GM18873 (cell line): Measurements from ENCODE around the gene B3GALT5.

Experiments
- ATAC-seq: cut with Tn5 transposase; IDR thresholded peaks from one replicate; pipeline ENCODE4 v1.9.1; 2021; ENCODE audit warnings: mild to moderate bottlenecking, moderate library complexity, moderate number of reproducible peaks; ENCODE audit not compliant: unreplicated experiment, low FRiP score

B3GALT5 gene

GRCh38 chr21:39602076-39602689, 10.6 kb upstream of the B3GALT5 start:
- ATAC-seq, result no peak

DNA sequence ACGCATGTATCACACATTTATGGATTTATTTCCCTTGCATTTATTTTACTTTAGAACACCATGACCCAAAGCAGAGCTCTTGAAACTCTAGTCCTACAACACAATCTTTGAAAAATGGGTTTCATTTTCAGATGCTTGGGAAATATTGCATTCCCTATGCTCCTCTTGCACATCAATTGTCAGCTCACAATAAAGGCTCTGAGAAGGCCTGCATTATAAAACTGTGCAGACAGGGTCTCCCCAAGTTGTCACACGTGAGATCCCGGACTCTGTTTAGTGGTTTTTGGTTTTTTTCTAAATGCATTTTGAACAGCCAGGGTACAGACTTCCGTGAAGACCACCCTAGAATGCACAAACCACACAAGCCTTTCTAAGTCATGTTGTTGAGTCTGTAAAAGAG, 9.9 kb upstream of the B3GALT5 start:
- ATAC-seq, result no peak

DNA sequence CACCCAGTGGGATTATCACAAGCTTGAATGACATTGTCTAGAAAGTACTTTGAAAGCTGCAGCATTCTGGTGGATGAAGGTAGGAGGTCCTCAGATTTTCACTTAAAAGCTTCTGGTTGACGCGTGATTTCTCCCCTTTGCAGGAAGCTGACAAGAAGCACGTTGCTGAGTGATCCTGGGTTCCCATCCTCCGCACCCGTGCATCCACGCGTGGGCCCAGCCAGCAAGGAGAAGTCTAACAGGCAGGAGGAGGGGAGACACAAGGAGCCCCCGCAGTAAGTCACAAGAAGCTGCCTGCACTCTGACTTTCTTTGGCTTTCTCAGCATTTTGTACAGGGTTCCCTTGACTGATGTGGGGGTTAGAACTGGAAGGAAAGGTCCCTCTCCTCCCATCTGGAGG, 7.8 kb upstream of the B3GALT5 start:
- no peak for ATAC-seq

- no peak for ATAC-seq
These were observed 2.0 kb upstream of the B3GALT5 start for GRCh38 chr21:39610703-39611102.

GRCh38 chr21:39611551-39612190, 1.1 kb upstream of the B3GALT5 start:
- no peak for ATAC-seq

DNA sequence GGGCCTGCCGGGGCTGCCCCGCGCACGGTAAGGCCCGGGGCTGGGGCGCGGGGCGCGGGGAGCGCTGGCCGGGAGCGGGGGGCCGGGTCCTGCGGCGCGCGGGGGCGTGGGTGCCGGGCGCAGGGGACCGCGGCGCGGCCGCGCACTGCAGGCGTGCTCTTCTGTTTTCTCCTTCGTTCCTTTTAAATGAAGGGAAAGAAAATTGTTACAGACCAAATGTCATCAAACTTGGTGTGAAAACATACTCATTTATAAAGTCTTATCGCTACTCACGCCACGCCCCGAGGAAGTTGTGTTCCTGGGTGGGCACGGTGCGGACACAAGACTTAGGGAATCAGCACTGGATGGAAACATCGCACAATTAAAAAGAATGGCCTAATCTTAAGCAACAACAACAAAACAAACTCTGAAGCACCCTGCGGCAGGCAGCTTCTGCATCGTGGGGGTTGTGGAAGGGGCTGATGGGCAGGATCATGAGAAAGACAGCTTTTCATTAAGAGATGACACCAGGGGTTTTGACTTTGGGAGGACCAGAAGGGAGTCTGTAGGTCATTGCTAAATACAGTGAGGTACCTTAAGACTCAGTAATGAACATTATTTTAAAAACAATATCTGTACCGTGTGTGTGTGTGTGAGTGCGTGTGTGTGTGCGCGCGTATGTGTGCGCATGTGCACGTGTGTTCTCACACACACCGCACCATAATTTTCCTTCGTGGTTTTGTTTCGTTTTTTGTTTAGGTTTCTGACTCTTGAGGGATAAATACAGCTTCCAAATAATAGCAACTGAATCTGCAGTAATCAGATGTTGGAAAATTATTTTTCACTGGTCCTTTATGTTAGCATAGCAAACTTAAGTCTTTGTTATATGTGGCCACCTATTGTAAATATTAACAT, 548 bp downstream of the B3GALT5 start:
- ATAC-seq, result no peak

DNA sequence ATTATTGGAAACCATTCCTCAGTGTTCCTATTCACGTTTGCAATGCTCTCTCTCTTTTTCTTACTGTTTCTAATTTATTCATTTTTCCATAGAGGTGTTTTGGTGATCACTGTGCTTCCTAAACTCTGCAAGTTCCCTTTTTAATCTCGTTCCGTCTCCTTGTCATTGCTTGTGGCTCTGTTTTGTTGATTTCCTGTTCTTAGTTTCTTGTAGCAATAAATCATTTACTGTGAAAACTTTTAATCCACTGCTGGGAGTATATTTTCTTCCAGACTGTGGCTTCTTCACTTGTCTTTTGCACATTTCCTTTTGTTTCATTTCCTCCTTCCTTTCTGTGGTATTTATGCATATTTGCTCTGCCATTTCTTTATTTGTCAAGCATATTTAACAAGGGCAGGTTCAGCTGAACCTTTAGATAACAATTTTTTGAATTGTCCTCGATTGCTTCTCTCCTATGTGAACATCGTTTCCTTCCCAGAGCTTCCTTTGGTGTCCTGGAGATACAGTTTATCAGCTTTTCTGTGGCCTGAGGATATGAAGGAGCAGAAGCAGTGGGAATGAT, 3.6 kb downstream of the B3GALT5 start:
- no peak for ATAC-seq

- ATAC-seq, result no peak
These were observed 8.1 kb downstream of the B3GALT5 start for GRCh38 chr21:39620856-39621255.

- ATAC-seq, result no peak
These were observed 12.6 kb downstream of the B3GALT5 start for GRCh38 chr21:39625211-39625895.

GRCh38 chr21:39628385-39628784, 15.6 kb downstream of the B3GALT5 start:
- no peak for ATAC-seq

DNA sequence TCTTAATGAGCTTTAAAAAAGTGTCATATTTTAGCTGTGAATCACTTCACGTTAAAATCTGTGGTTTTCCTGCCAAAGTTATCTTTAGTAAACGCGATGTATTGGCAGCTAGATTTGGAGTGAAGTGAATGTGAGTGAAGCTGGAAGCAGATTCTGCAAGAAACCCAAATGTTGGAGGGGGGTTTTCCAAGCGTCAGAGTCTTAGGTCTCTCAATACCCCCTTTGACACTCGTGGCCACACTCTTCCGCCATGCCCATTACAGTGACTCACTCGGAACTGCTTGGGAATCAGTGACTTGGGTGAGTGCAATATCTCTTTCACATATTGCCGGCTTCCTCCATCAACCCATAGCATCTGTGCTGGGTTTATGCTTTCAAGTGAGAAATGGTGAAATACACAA, 17.5 kb downstream of the B3GALT5 start:
- ATAC-seq, result no peak

GRCh38 chr21:39630827-39631226, 18.1 kb downstream of the B3GALT5 start:
- ATAC-seq, result no peak

DNA sequence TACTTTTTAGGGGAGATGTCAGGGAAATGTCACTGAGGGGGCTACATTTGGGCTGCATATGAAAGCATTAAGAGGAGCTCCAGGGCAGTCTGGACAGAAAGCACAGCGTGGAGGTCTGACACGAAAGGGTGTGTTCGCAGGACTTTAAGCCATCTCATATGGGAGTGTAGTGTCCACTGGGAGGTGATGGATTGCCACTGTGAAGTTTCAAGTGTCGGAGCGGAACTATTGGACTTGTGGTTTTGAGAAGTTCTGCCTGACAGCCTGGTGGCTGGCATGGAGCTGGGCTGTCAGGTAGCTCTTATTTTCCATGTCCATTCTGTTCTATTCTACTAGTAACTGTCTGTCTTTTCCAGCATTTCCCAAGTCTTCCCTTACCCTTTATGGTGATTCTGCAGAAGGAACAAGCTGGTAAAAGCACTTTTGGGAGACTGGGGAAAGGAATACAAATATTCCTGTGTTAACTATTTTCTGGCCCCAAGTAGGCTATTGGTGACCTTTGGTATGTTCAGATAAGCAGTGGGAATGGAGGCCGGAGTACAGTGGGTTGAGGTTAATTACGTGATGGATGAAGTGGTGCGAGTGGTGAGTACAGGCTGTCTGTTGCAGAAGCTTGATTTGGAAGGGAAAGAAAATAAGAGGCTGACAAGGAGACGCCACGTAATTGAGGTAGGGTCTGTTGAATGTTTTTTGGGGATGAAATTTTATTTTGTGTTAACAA, 19.3 kb downstream of the B3GALT5 start:
- no peak for ATAC-seq

DNA sequence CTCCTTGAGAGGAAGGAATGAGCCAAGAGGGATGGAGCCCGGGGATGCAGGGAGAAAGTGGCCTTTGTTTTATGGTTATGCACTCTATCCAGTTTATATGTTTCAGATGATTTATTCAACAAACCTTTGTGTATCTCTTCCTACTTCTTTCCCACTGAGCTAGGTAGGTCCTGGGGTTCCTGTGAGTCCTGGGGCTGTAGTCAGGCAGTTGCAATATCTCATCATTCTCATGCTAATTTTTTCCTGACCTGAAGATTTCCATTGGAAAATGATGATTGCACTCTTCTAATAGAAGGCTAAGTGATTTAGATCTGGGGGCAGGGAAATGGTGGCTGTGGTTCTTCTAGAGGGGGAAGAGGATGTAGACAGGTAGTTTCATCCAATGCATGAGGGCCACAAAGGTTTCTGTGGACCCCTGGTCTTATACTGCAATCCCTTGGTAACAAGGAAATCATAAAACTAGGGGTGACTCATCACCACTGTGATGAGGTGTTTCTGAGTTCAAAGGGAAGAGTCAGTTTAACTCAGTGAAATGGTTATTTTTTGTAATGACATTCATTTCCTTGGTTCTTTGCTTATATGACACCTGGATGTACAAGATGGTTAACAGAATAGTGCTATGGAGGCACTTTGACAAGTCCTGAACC, 20.2 kb downstream of the B3GALT5 start:
- ATAC-seq, result no peak

DNA sequence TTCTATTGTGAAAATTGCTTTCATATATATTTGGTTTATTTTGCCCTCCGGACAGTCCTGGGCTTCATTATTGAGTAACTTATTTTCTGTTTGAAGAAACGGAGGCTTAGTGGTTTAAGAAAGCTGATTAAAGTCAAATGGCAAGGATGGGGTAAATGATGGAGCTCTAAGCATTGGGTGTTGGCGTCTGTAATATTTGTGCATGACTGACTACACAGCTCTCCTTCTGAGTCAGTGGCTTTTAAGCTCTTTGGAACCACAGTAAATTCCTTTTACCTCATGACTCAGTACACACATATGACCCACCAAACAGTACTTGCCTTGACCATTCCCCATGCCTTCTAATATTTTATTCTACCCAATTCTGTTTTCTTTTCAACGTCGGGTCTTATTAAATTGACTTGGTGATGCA, 21.0 kb downstream of the B3GALT5 start:
- no peak for ATAC-seq

DNA sequence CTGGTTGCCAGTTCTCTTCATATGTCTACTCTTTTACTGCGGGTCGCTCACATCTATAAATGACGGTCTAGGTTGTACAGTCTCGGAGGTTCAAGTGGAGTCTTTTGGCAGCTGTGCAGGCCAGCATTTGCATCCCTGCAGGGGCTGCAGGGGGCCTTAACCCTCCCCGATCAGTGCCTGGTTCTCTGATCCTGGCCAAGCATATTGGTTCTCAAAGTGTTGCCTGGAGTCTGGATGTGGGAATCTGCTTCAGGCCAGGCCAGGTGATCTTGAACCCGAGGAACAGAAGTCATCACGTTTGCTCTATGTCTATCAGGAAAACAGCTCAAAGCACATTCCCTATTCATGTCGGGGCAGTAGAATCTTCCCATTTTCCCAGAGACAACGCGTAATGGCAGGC, 21.8 kb downstream of the B3GALT5 start:
- ATAC-seq, result no peak

DNA sequence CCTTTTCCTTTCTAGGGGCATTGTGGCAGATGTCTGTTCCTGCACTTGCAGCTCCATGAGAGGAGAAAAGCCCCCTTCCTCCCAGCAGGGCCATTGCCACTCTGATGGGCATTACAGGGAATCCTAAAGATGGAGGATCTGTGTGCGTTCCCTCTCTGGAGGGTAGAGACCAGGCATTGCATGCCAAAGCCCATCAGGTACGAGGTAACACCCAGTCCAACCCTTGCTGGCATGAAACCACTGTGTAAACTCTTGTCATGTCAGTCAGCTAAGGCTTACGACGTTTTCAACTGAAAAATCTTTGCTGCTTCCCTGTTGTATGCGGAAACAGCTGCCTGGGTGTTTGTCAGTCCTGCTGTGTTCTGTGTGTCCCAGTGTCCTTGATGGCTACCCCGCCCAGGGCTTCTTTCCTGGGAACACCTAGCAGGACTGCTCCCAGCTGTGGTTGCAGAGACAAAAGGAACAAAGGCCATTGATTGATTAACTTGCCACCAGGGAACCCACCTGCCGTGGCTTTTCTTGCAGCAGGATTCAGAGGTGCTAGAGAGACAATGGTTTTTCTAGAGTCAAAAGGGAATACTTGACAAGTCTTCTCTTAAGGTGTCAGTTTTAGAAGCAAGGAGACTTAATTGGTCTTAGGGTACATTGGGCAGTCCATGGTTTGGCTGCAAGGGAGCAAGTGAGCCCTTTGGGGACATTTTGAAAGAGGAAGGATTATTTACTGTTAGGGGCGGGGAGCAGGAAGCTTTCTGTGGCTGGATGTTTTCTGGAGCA, 24.6 kb downstream of the B3GALT5 start:
- no peak for ATAC-seq

GRCh38 chr21:39637971-39638240, 25.2 kb downstream of the B3GALT5 start:
- ATAC-seq, result no peak

DNA sequence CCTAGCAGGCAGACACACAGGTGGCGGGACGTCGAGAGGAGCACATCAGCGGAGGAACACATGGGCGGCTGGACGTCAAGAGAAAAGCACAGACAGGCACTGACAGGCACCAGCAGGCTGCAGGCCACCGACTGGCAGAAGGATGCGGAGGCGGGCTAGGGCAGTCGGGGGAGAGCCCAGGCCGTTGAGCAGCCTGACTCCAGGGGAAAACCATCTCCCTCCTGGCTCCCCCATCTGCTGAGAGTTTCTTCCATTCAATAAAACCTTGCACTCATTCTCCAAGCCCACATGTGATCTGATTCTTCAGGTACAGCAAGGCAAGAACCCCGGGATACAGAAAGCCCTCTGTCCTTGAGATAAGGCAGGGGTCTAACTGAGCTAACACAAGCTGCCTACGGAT, 25.5 kb downstream of the B3GALT5 start:
- no peak for ATAC-seq
